HepG2 (cell line): ENCODE results near the gene IRF7. TPM values are rescaled to one million over a fixed set of nuclear protein-coding genes. Genes with fewer than 3 reads are reported as not detected.

Experiments used
- ATAC-seq: fragments of 200-7000 bp; cut with Tn5 transposase; 3 replicates; pipeline ENCODE4 v1.9.1; 2020; ENCODE audit warnings: mild to moderate bottlenecking, moderate library complexity
- BruUV-seq: library from RNA; stranded (reverse); fragments of 400-500 nt; replicated peaks from 2 replicates; lab custom pipeline; 2021; lab: Mats Ljungman, UMichigan
- CTCF ChIA-PET: fragments of 300-600 bp; formaldehyde crosslinking; extraction: SDS; loops from one replicate; lab custom pipeline; 2021; ENCODE audit warnings: low total read pairs, inconsistent platforms, low intra/inter-chr PET ratio; lab: Yijun Ruan, JAX
- POLR2A ChIA-PET: fragments of 350-600 bp; sonication (Branson Sonifier 250); formaldehyde crosslinking; loops from one replicate; lab custom pipeline; 2020; ENCODE audit warnings: antibody characterized with exemption, inconsistent platforms; lab: Yijun Ruan, JAX
- DNase-seq: peaks from one replicate; pipeline ENCODE4 v3.0.0-alpha.2; 2015; ENCODE audit warnings: low spot score
- FAIRE-seq: peaks from 3 replicates; lab custom pipeline; 2011; peaks lifted over from hg19 to GRCh38; lab: Jason Lieb, UNC
- H2AFZ ChIP-seq: one replicate; pipeline ENCODE4 v1.6.1; 2011; ENCODE audit warnings: low read length, inconsistent platforms
- H3K27ac ChIP-seq: fragments of 300-600 bp; 3 replicates; pipeline ENCODE4 v1.8.0; 2011; ENCODE audit warnings: mixed run types, mild to moderate bottlenecking, mixed read lengths, low read length, inconsistent platforms; ENCODE audit not compliant: insufficient read depth; ENCODE audit errors: extremely low read length
- H3K27me3 ChIP-seq, 2 experiments: fragments of 200-600 bp in 1 of 2; 2 replicates in 1 of 2; 3 replicates in 1 of 2; pipeline versions ENCODE4 v1.6.0 to v1.8.0; 2011; ENCODE audit warnings: low read length in 2 of 2, mild to moderate bottlenecking in 2 of 2, moderate library complexity in 2 of 2, inconsistent platforms in 1 of 2; ENCODE audit not compliant: insufficient read depth in 2 of 2, control insufficient read depth in 1 of 2
- H3K36me3 ChIP-seq, 2 experiments: fragments of 200-600 bp in 1 of 2; replicated peaks in 1 of 2; 2 replicates in 1 of 2; 3 replicates in 1 of 2; pipeline versions ENCODE4 v1.5.1 to v1.8.0; 2011; ENCODE audit warnings: low read length in 2 of 2, inconsistent platforms in 1 of 2; ENCODE audit not compliant: insufficient read depth in 2 of 2, control insufficient read depth in 1 of 2
- H3K4me1 ChIP-seq: 2 replicates; pipeline ENCODE4 v1.5.1; 2012; ENCODE audit warnings: low read length, inconsistent platforms; ENCODE audit not compliant: insufficient read depth
- H3K4me2 ChIP-seq: 2 replicates; pipeline ENCODE4 v1.6.0; 2011; ENCODE audit warnings: low read depth, low read length, inconsistent platforms
- H3K4me3 ChIP-seq, 3 experiments: fragments of 200-600 bp in 1 of 3; sonication (generic), shearing (Covaris generic) in 1 of 3; replicated peaks in 1 of 3; 2 replicates each; pipeline ENCODE4 v1.5.1; 2011 to 2016; ENCODE audit warnings: low read length in 3 of 3, inconsistent platforms in 2 of 3, low read depth in 2 of 3, mild to moderate bottlenecking in 2 of 3, control low read depth in 1 of 3, mixed read lengths in 1 of 3; ENCODE audit not compliant: insufficient read depth in 1 of 3
- H3K79me2 ChIP-seq: one replicate; pipeline ENCODE4 v1.6.1; 2011; ENCODE audit warnings: low read length, inconsistent platforms; ENCODE audit not compliant: insufficient read depth
- H3K9ac ChIP-seq: 2 replicates; pipeline ENCODE4 v1.6.0; 2011; ENCODE audit warnings: mild to moderate bottlenecking, low read depth, low read length, inconsistent platforms; ENCODE audit not compliant: insufficient read depth
- H3K9me3 ChIP-seq: 2 replicates; pipeline ENCODE4 v1.5.1; 2012; ENCODE audit warnings: mild to moderate bottlenecking, low read length
- H4K20me1 ChIP-seq: 2 replicates; pipeline ENCODE4 v1.6.0; 2011; ENCODE audit warnings: inconsistent platforms, mild to moderate bottlenecking, low read length, moderate library complexity; ENCODE audit not compliant: insufficient read depth
- ARID5B ChIP-seq: IDR thresholded peaks from 2 replicates; pipeline ENCODE4 v1.4.0; 2020; ENCODE audit warnings: mild to moderate bottlenecking, missing genetic modification reagents
- DPF2 ChIP-seq: sonication (generic); formaldehyde crosslinking; IDR thresholded peaks from 2 replicates; pipeline ENCODE4 v1.4.0; 2020; ENCODE audit warnings: mild to moderate bottlenecking, low read depth, missing genetic modification reagents, borderline replicate concordance
- FLYWCH1 ChIP-seq: sonication (generic); formaldehyde crosslinking; IDR thresholded peaks from 2 replicates; pipeline ENCODE4 v1.8.1; 2023; ENCODE audit warnings: mild to moderate bottlenecking, missing genetic modification reagents
- HDAC2 ChIP-seq: sonication (generic); formaldehyde crosslinking; IDR thresholded peaks from 2 replicates; pipeline ENCODE4 v1.4.0; 2020; ENCODE audit warnings: missing genetic modification reagents
- MAF1 ChIP-seq: sonication (generic); formaldehyde crosslinking; IDR thresholded peaks from 2 replicates; pipeline ENCODE4 v1.5.0; 2020; ENCODE audit warnings: missing genetic modification reagents, borderline replicate concordance
- PAX8 ChIP-seq: sonication (generic); formaldehyde crosslinking; IDR thresholded peaks from 2 replicates; pipeline ENCODE4 v1.8.0; 2022; ENCODE audit warnings: mild to moderate bottlenecking, missing genetic modification reagents, borderline replicate concordance
- PBX3 ChIP-seq: sonication (generic); formaldehyde crosslinking; IDR thresholded peaks from 2 replicates; pipeline ENCODE4 v1.8.1; 2023; ENCODE audit warnings: missing genetic modification reagents, inconsistent platforms, borderline replicate concordance
- TOPORS ChIP-seq: sonication (generic); formaldehyde crosslinking; IDR thresholded peaks from 2 replicates; pipeline ENCODE4 v1.8.0; 2023; ENCODE audit warnings: mild to moderate bottlenecking, missing genetic modification reagents
- ZNF17 ChIP-seq: sonication (generic); formaldehyde crosslinking; IDR thresholded peaks from 2 replicates; pipeline ENCODE4 v1.5.0; 2020; ENCODE audit warnings: mild to moderate bottlenecking, missing genetic modification reagents
- ZNF451 ChIP-seq: sonication (generic); formaldehyde crosslinking; IDR thresholded peaks from 2 replicates; pipeline ENCODE4 v1.5.0; 2020; ENCODE audit warnings: mild to moderate bottlenecking, missing genetic modification reagents
- ZNF678 ChIP-seq: sonication (generic); formaldehyde crosslinking; IDR thresholded peaks from 2 replicates; pipeline ENCODE4 v1.4.0; 2020; ENCODE audit warnings: mild to moderate bottlenecking, missing genetic modification reagents
- ZNF761 ChIP-seq: sonication (generic); formaldehyde crosslinking; conservative IDR thresholded peaks from 2 replicates; pipeline ENCODE4 v1.4.0; 2020; ENCODE audit warnings: mild to moderate bottlenecking, missing genetic modification reagents
- WGBS: methylation state at CpG from one replicate; pipeline ENCODE4 v1.1.6; 2017; ENCODE audit warnings: low lambda C conversion rate; 5-methylcytosine and 5-hydroxymethylcytosine counted together
- in situ Hi-C: cut with HindIII; loops from 2 replicates; pipeline ENCODE4 v1.10.0; 2017; ENCODE audit warnings: low pct_unique_long_range_greater_than_20kb; ENCODE audit not compliant: extremely low pct_ligation_motif_present
- intact Hi-C: fragments of 100-400 bp; cut with micrococcal nuclease; formaldehyde crosslinking; loops from one replicate; pipeline ENCODE4 v1.10.0; 2022; ENCODE audit not compliant: unreplicated experiment
- polyA plus RNA-seq, 8 experiments: library from polyadenylated mRNA; depleted of rRNA in 3 of 8; stranded (reverse) in 7 of 8; unstranded in 1 of 8; fragments of >200 nt; fragmentation: Illumina TruSeq in 4 of 8; extraction: Trizol in 4 of 8; gene quantifications; 2 replicates each; pipeline versions ENCODE4 v1.2.1 to v1.2.3, GENCODE V29; 2011 to 2016; ENCODE audit warnings: low read depth in 4 of 8, missing spikeins in 1 of 8, mixed read lengths in 1 of 8; ENCODE audit not compliant: insufficient read depth in 1 of 8
- total RNA-seq, 5 experiments: library from RNA; depleted of rRNA; stranded (reverse); fragments of >200 nt; fragmentation: Illumina TruSeq; extraction: Trizol; gene quantifications; 2 replicates each; pipeline ENCODE4 v1.2.3, GENCODE V29; 2016; ENCODE audit warnings: low read depth in 1 of 5

IRF7 gene
- total and polyA plus RNA-seq, 2 of the 13 experiments (the other 11 are each of a cell fraction or from before 2014, with no cell fraction given): not detected

- BruUV-seq: no TSS peak
- no peak overlapping the region for H3K4me2 ChIP-seq
- ATAC-seq (no peak), FAIRE-seq (no peak)
- no peak overlapping the region for H3K27ac ChIP-seq
- intact Hi-C loops: no loop called here
- no peaks in the 10 kb centered on the region for H3K9me3 ChIP-seq
- H3K36me3 ChIP-seq: peaks cover 0 to 6% of the 10 kb centered on the region in 2 experiments; a peak in 2 of 5 replicates
- in situ Hi-C loops: no loop called here
- H3K4me1 ChIP-seq: no peaks in the 10 kb centered on the region
- WGBS: 86% methylated on average over 20 of the region's 22 CpGs
- H2AFZ ChIP-seq: no peak overlapping the region
- no peak overlapping the region for H3K4me3 ChIP-seq
- ChIA-PET CTCF (no interaction called here), POLR2A (no interaction called here)
- no peaks in the 10 kb centered on the region for H3K79me2 ChIP-seq
- H3K27me3 ChIP-seq: no peaks in the 10 kb centered on the region
- no peak overlapping the region for H3K9ac ChIP-seq
- TF ChIP-seq MAF1 (CRISPR knock-in tag): no peak
- no peak for TF ChIP-seq FLYWCH1 (CRISPR knock-in tag)
- no peak for TF ChIP-seq ZNF761 (CRISPR knock-in tag)
- no peak for TF ChIP-seq DPF2
- no peak for TF ChIP-seq HDAC2 (CRISPR knock-in tag)
- no peak for TF ChIP-seq ZNF678
- TF ChIP-seq, all 625 proteins: peak for 0
- DNase-seq: no peak
- 0 out of 2 replicates have a peak, but pooled peaks cover 3% of the 10 kb centered on the region for H4K20me1 ChIP-seq
Observed at GRCh38 chr11:635945-636510, 20.3 kb upstream of the IRF7 start.

- ChIA-PET POLR2A (no interaction called here), CTCF (no interaction called here)
- H3K27ac ChIP-seq: no peak overlapping the region
- intact Hi-C loops: no loop called here
- peaks cover 0 to 4% of the 10 kb centered on the region in 2 experiments; a peak in 3 of 5 replicates for H3K36me3 ChIP-seq
- peaks cover 7% of the 10 kb centered on the region; the same call in 1 of the 2 replicates for H4K20me1 ChIP-seq
- H3K9me3 ChIP-seq: no peaks in the 10 kb centered on the region
- no peak overlapping the region for H3K4me3 ChIP-seq
- DNase-seq: no peak
- no peak overlapping the region for H3K9ac ChIP-seq
- H3K27me3 ChIP-seq: no peaks in the 10 kb centered on the region
- ATAC-seq: no peak
- no TSS peak for BruUV-seq
- no peak overlapping the region for H3K4me2 ChIP-seq
- H3K79me2 ChIP-seq: no peaks in the 10 kb centered on the region
- in situ Hi-C loops: no loop called here
- H2AFZ ChIP-seq: no peak overlapping the region
- 96% methylated on average over 5 of the region's 5 CpGs for WGBS
- FAIRE-seq: no peak
- peaks cover 4% of the 10 kb centered on the region for H3K4me1 ChIP-seq
- TF ChIP-seq ARID5B (no peak), PAX8 (CRISPR knock-in tag) (no peak), PBX3 (no peak), TOPORS (CRISPR knock-in tag) (no peak), ZNF451 (CRISPR knock-in tag) (no peak), ZNF17 (CRISPR knock-in tag) (no peak)
Observed at GRCh38 chr11:630871-631270, 15.1 kb upstream of the IRF7 start.
